NCI-H1105 (cell line): Measurements from ENCODE around the gene TMEM120A.

Experiments used
- DNase-seq: peaks from one replicate; lab custom pipeline; 2025; lab: John Stamatoyannopoulos, UW

TMEM120A gene

GRCh38 chr7:75995052-75995471, 667 bp upstream of the TMEM120A start:
- no peak for DNase-seq

GRCh38 chr7:75993689-75994387, 557 bp downstream of the TMEM120A start:
- peak; percentile 13 for DNase-seq

- DNase-seq, result no peak
Observed at GRCh38 chr7:75992083-75992755, 2.2 kb downstream of the TMEM120A start.

- no peak for DNase-seq
Observed at GRCh38 chr7:75991531-75992082, 2.8 kb downstream of the TMEM120A start.

- no peak for DNase-seq
Observed at GRCh38 chr7:75989500-75990388, 4.7 kb downstream of the TMEM120A start.

- no peak for DNase-seq
Observed at GRCh38 chr7:75988568-75989499, 5.6 kb downstream of the TMEM120A start.

GRCh38 chr7:75987805-75988567, 6.4 kb downstream of the TMEM120A start:
- DNase-seq, result no peak

GRCh38 chr7:75987026-75987804, 7.2 kb downstream of the TMEM120A start:
- no peak for DNase-seq

GRCh38 chr7:75986147-75986781, 8.1 kb downstream of the TMEM120A start:
- no peak for DNase-seq

GRCh38 chr7:75985518-75986146, 8.8 kb downstream of the TMEM120A start:
- no peak for DNase-seq

- no peak for DNase-seq
Observed at GRCh38 chr7:75985009-75985517, 9.3 kb downstream of the TMEM120A start.

- no peak for DNase-seq
Observed at GRCh38 chr7:75984130-75985008, 10.0 kb downstream of the TMEM120A start.

- DNase-seq, result no peak
Observed at GRCh38 chr7:75983471-75984129, 10.8 kb downstream of the TMEM120A start.

GRCh38 chr7:75982306-75983064, 11.9 kb downstream of the TMEM120A start:
- DNase-seq, result no peak

- DNase-seq, result no peak
Observed at GRCh38 chr7:75981453-75982305, 12.7 kb downstream of the TMEM120A start.
